ENCODE data around the gene PDE1C. TPM values are rescaled to one million over a fixed set of nuclear protein-coding genes. Genes with fewer than 3 reads are reported as not detected.

Gene PDE1C
- total and polyA plus RNA-seq, 3 donors from 2014 or later = 7.6 to 9.5 (median 9.5) TPM

DNA sequence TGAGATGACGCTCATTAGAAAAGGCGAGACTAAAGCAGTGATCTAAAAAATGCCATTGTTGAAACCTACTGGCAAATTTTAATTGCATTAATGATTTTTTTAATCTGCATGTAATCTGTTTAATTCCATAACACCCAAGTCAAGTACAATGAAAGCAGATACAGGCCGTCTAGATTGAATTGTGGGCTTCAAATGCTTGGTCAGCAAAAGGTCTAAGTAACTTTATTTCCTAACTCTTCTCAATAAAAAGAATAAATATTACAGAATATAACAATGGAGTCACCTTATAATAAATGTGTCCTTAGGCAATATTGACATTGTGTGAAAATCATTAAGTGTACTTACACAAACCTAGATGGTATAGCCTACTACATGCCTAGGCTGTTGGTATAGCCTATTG is 20.6 kb downstream of the PDE1C start:
- Histone ChIP-seq H3K27ac (no peak overlapping the region), H3K27me3 (no peaks in the 10 kb centered on the region), H3K4me1 (no peaks in the 10 kb centered on the region), H3K4me3 (no peak overlapping the region), H3K36me3 (ENCODE audit: low read depth, missing control alignments) (no peaks in the 10 kb centered on the region), H3K9me3 (no peaks in the 10 kb centered on the region)
- no peak for DNase-seq
- 62 to 82% methylated on average over 3 of the region's 3 CpGs for WGBS, 2 donors
- no peak for TF ChIP-seq POLR2A (IDR thresholded peaks at IDR 0.05)
- intact Hi-C loops (cut with DNase I; ENCODE audit: low total_unique reads) = no loop called here

DNA sequence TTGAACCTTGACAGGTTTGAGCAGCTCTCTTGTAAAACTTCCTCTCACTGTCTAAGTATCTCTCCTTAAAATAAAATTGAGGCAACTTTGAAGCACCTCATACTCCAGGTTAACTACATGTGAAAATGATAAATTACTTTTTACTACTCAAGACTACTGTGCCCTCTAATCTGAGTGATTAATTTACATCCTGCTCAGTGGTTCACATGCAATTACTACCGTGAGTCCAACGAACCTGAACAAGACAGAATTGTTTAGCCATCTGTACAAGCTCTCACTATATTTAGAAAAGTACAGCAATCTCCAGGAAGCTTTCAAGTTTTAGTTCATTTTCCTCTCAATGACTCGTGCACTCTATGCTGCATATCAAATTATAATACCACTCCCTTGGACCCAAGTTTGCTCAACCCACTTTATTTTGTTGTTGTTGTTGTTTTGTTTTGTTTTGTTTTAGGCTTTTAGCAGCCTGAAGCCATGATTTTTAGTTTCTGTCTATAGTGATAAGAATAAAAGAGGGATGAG is 21.2 kb downstream of the PDE1C start:
- Histone ChIP-seq H3K4me1 (no peaks in the 10 kb centered on the region), H3K4me3 (no peak overlapping the region), H3K9me3 (no peaks in the 10 kb centered on the region), H3K27me3 (no peaks in the 10 kb centered on the region), H3K27ac (no peak overlapping the region), H3K36me3 (ENCODE audit: low read depth, missing control alignments) (no peaks in the 10 kb centered on the region)
- intact Hi-C loops (cut with DNase I; ENCODE audit: low total_unique reads) = no loop called here
- no peak for DNase-seq
- WGBS, 2 donors = 24 to 27% methylated on average over 3 of the region's 3 CpGs
- TF ChIP-seq, protein P1, sequence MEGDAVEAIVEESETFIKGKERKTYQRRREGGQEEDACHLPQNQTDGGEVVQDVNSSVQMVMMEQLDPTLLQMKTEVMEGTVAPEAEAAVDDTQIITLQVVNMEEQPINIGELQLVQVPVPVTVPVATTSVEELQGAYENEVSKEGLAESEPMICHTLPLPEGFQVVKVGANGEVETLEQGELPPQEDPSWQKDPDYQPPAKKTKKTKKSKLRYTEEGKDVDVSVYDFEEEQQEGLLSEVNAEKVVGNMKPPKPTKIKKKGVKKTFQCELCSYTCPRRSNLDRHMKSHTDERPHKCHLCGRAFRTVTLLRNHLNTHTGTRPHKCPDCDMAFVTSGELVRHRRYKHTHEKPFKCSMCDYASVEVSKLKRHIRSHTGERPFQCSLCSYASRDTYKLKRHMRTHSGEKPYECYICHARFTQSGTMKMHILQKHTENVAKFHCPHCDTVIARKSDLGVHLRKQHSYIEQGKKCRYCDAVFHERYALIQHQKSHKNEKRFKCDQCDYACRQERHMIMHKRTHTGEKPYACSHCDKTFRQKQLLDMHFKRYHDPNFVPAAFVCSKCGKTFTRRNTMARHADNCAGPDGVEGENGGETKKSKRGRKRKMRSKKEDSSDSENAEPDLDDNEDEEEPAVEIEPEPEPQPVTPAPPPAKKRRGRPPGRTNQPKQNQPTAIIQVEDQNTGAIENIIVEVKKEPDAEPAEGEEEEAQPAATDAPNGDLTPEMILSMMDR (IDR thresholded peaks at IDR 0.05) = no peak
- TF ChIP-seq POLR2A (IDR thresholded peaks at IDR 0.05) = no peak

GRCh38 chr7:32047801-32048200 is 22.4 kb downstream of the PDE1C start:
- Histone ChIP-seq H3K36me3 (ENCODE audit: low read depth, missing control alignments) (no peaks in the 10 kb centered on the region), H3K4me1 (no peaks in the 10 kb centered on the region), H3K27me3 (no peaks in the 10 kb centered on the region), H3K4me3 (no peak overlapping the region), H3K27ac (no peak overlapping the region), H3K9me3 (no peaks in the 10 kb centered on the region)
- intact Hi-C loops (cut with DNase I; ENCODE audit: low total_unique reads) = no loop called here
- no peak for TF ChIP-seq POLR2A (IDR thresholded peaks at IDR 0.05)
- TF ChIP-seq, protein P1 (IDR thresholded peaks at IDR 0.05) = no peak
- no peak for DNase-seq

GRCh38 chr7:32047075-32047474 is 23.1 kb downstream of the PDE1C start:
- no peak for TF ChIP-seq POLR2A (IDR thresholded peaks at IDR 0.05)
- TF ChIP-seq, protein P1 (IDR thresholded peaks at IDR 0.05) = no peak
- Histone ChIP-seq H3K36me3 (ENCODE audit: low read depth, missing control alignments) (no peaks in the 10 kb centered on the region), H3K9me3 (no peaks in the 10 kb centered on the region), H3K4me1 (no peaks in the 10 kb centered on the region), H3K4me3 (no peak overlapping the region), H3K27me3 (no peaks in the 10 kb centered on the region), H3K27ac (no peak overlapping the region)
- intact Hi-C loops (cut with DNase I; ENCODE audit: low total_unique reads) = no loop called here
- no peak for DNase-seq
- WGBS, 2 donors = 58 to 78% methylated on average over 3 of the region's 3 CpGs

GRCh38 chr7:32045228-32045627 is 25.0 kb downstream of the PDE1C start:
- no peak overlapping the region for H3K27ac ChIP-seq
- no peak overlapping the region for H3K4me3 ChIP-seq
- intact Hi-C loops (cut with DNase I; ENCODE audit: low total_unique reads) = no loop called here
- no peak for TF ChIP-seq POLR2A (IDR thresholded peaks at IDR 0.05)
- TF ChIP-seq, protein P1 (IDR thresholded peaks at IDR 0.05) = no peak
- no peak for DNase-seq
- no peaks in the 10 kb centered on the region for H3K27me3 ChIP-seq
- no peaks in the 10 kb centered on the region for H3K36me3 ChIP-seq (ENCODE audit: low read depth, missing control alignments)
- no peaks in the 10 kb centered on the region for H3K4me1 ChIP-seq
- H3K9me3 ChIP-seq = no peaks in the 10 kb centered on the region
